Smooth muscle cell (in vitro differentiated cells): ENCODE measurements around the gene DHRS4. TPM values are rescaled to one million over a fixed set of nuclear protein-coding genes. Genes with fewer than 3 reads are reported as not detected.
A peak's percentile ranks its signal among the peaks of the same experiment; 100 is the strongest.

Experiments used
- DNase-seq: peaks from one replicate; lab custom pipeline; 2025; ENCODE audit not compliant: unreplicated experiment; lab: John Stamatoyannopoulos, UW
- H2AFZ ChIP-seq: fragments of 200-600 bp; sonication (generic); 2 replicates; pipeline ENCODE4 v1.6.0; 2016; ENCODE audit warnings: antibody characterized with exemption, low read depth, mild to moderate bottlenecking
- H3F3A ChIP-seq: fragments of 200-600 bp; sonication (generic); 2 replicates; pipeline ENCODE4 v1.6.0; 2017; ENCODE audit warnings: antibody characterized with exemption, low read depth
- H3K27ac ChIP-seq: fragments of 200-600 bp; sonication (generic); 2 replicates; pipeline ENCODE4 v1.5.1; 2016; ENCODE audit warnings: low read depth, mild to moderate bottlenecking
- H3K27me3 ChIP-seq: fragments of 200-600 bp; sonication (generic); 2 replicates; pipeline ENCODE4 v1.6.1; 2016; ENCODE audit warnings: low read depth, mild to moderate bottlenecking
- H3K36me3 ChIP-seq: fragments of 200-600 bp; sonication (generic); 2 replicates; pipeline ENCODE4 v1.5.1; 2016; ENCODE audit warnings: low read depth
- H3K4me1 ChIP-seq: fragments of 200-600 bp; sonication (generic); 2 replicates; pipeline ENCODE4 v1.5.1; 2016; ENCODE audit warnings: low read depth
- H3K4me2 ChIP-seq: fragments of 200-600 bp; sonication (generic); 2 replicates; pipeline ENCODE4 v1.6.0; 2016; ENCODE audit warnings: mild to moderate bottlenecking
- H3K4me3 ChIP-seq: fragments of 200-600 bp; sonication (generic); 2 replicates; pipeline ENCODE4 v1.5.1; 2016; ENCODE audit warnings: mild to moderate bottlenecking
- H3K79me2 ChIP-seq: fragments of 200-600 bp; sonication (generic); 2 replicates; pipeline ENCODE4 v1.6.0; 2016; ENCODE audit warnings: low read depth, mild to moderate bottlenecking
- H3K9ac ChIP-seq: fragments of 200-600 bp; sonication (generic); 2 replicates; pipeline ENCODE4 v1.6.0; 2016; ENCODE audit warnings: low read depth
- H3K9me3 ChIP-seq: fragments of 200-600 bp; sonication (generic); replicated peaks from 2 replicates; pipeline ENCODE4 v1.5.1; 2016; ENCODE audit warnings: low read depth
- H4K20me1 ChIP-seq: fragments of 200-600 bp; sonication (generic); 2 replicates; pipeline ENCODE4 v1.6.0; 2016; ENCODE audit warnings: low read depth
- CTCF ChIP-seq: fragments of 200-600 bp; sonication (generic); IDR thresholded peaks from 2 replicates; pipeline ENCODE4 v1.5.1; 2017; ENCODE audit warnings: borderline replicate concordance, mild to moderate bottlenecking, antibody characterized with exemption; ENCODE audit not compliant: insufficient read depth, poor library complexity, severe bottlenecking
- WGBS: methylation state at CpG from one replicate; pipeline ENCODE4 v1.1.7; 2016; ENCODE audit warnings: low lambda C conversion rate; 5-methylcytosine and 5-hydroxymethylcytosine counted together
- polyA plus RNA-seq: library from polyadenylated mRNA; unstranded; fragments of >200 nt; fragmentation: Nextera tagmentation; extraction: Ambion mirVana; gene quantifications from 2 replicates; pipeline ENCODE4 v1.2.1, GENCODE V29; 2016
- total RNA-seq: library from RNA; depleted of rRNA; stranded (reverse); fragments of >200 nt; gene quantifications from 2 replicates; pipeline ENCODE4 v1.2.3, GENCODE V29; 2014

Gene DHRS4
- total and polyA plus RNA-seq, 2 experiments from 2014 or later = 30.9 to 33.1 TPM

GRCh38 chr14:23925523-23926075 lies 28.0 kb upstream of the DHRS4 start:
- Histone ChIP-seq H3K4me3 (no peak overlapping the region), H3K36me3 (no peaks in the 10 kb centered on the region), H3F3A (no peaks in the 10 kb centered on the region), H3K9ac (no peak overlapping the region), H3K27me3 (no peaks in the 10 kb centered on the region), H2AFZ (no peak overlapping the region), H4K20me1 (no peaks in the 10 kb centered on the region), H3K79me2 (no peaks in the 10 kb centered on the region), H3K9me3 (no peaks in the 10 kb centered on the region), H3K4me2 (no peak overlapping the region), H3K4me1 (no peaks in the 10 kb centered on the region), H3K27ac (no peak overlapping the region)
- DNase-seq = no peak
- no peak for TF ChIP-seq CTCF
- WGBS = 90% methylated on average over 7 of the region's 7 CpGs

GRCh38 chr14:23926543-23926942 lies 27.0 kb upstream of the DHRS4 start:
- no peak overlapping the region for H3K4me2 ChIP-seq
- H3K27me3 ChIP-seq = no peaks in the 10 kb centered on the region

GRCh38 chr14:23929136-23929535 lies 24.4 kb upstream of the DHRS4 start:
- Histone ChIP-seq H3K27me3 (no peaks in the 10 kb centered on the region), H4K20me1 (no peaks in the 10 kb centered on the region), H3K27ac (no peak overlapping the region), H3K4me3 (no peak overlapping the region), H3K9ac (no peak overlapping the region), H3F3A (no peaks in the 10 kb centered on the region), H3K36me3 (no peaks in the 10 kb centered on the region), H3K79me2 (no peaks in the 10 kb centered on the region), H3K4me2 (no peak overlapping the region), H2AFZ (no peak overlapping the region), H3K4me1 (no peaks in the 10 kb centered on the region), H3K9me3 (no peaks in the 10 kb centered on the region)
- no peak for TF ChIP-seq CTCF
- DNase-seq = no peak
- WGBS = 75% methylated on average over 5 of the region's 5 CpGs

More at GRCh38 chr14:23926543-23926942, 27.0 kb upstream of the DHRS4 start:
- Histone ChIP-seq H3K9ac (no peak overlapping the region), H3K9me3 (no peaks in the 10 kb centered on the region), H4K20me1 (no peaks in the 10 kb centered on the region), H3K4me1 (no peaks in the 10 kb centered on the region), H3K4me3 (no peak overlapping the region), H3K79me2 (no peaks in the 10 kb centered on the region), H3F3A (no peaks in the 10 kb centered on the region), H3K36me3 (no peaks in the 10 kb centered on the region), H2AFZ (no peak overlapping the region), H3K27ac (no peak overlapping the region)
- TF ChIP-seq CTCF = no peak
- DNase-seq = no peak
- WGBS = 95% methylated on average over 11 of the region's 11 CpGs

GRCh38 chr14:23929822-23930294 lies 23.7 kb upstream of the DHRS4 start:
- Histone ChIP-seq H3K27ac (no peak overlapping the region), H2AFZ (no peak overlapping the region), H3K79me2 (no peaks in the 10 kb centered on the region), H3K9ac (no peak overlapping the region), H3K4me3 (no peak overlapping the region), H3K36me3 (no peaks in the 10 kb centered on the region), H3K4me2 (no peak overlapping the region), H4K20me1 (no peaks in the 10 kb centered on the region), H3K4me1 (no peaks in the 10 kb centered on the region), H3K9me3 (no peaks in the 10 kb centered on the region), H3F3A (no peaks in the 10 kb centered on the region), H3K27me3 (no peaks in the 10 kb centered on the region)
- peak; percentile 44 for DNase-seq
- TF ChIP-seq CTCF = peak; percentile 86
- WGBS = 11% methylated on average over 3 of the region's 3 CpGs
